C4-2B (cell line): ENCODE measurements around the gene MRPS6.

ENCODE experiments used
- H3K27ac ChIP-seq: fragments of 450-650 bp; 2 replicates; pipeline ENCODE4 v1.5.1; 2017
- ZFX ChIP-seq: fragments of 450-650 bp; IDR thresholded peaks from 2 replicates; pipeline ENCODE4 v1.6.1; 2017
- TF ChIP-seq, protein P1 (sequence below): fragments of 450-650 bp; conservative IDR thresholded peaks from 2 replicates; pipeline ENCODE4 v1.5.1; 2017; ENCODE audit warnings: mild to moderate bottlenecking

MRPS6 gene

DNA sequence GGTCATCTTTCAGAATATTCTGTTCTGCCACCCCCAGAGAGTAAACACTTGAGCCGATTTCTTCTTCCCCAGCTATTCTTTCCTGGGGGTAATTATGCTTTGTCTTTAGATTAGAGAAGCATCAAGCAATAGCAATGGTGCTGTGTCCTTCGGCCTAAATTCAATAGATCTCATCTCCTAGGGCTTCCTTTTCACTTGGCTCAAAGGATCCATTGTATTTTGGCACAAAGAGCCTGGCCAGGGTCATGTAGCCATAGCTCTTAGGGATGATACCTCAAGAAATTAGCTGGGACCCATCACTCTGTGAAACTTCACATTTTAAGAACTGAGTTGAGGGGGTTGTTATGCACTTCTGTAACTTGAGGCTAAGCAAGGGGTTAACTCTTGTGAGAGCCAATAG, 27.0 kb downstream of the MRPS6 start:
- H3K27ac ChIP-seq, result no peak overlapping the region
- TF ChIP-seq, protein P1, sequence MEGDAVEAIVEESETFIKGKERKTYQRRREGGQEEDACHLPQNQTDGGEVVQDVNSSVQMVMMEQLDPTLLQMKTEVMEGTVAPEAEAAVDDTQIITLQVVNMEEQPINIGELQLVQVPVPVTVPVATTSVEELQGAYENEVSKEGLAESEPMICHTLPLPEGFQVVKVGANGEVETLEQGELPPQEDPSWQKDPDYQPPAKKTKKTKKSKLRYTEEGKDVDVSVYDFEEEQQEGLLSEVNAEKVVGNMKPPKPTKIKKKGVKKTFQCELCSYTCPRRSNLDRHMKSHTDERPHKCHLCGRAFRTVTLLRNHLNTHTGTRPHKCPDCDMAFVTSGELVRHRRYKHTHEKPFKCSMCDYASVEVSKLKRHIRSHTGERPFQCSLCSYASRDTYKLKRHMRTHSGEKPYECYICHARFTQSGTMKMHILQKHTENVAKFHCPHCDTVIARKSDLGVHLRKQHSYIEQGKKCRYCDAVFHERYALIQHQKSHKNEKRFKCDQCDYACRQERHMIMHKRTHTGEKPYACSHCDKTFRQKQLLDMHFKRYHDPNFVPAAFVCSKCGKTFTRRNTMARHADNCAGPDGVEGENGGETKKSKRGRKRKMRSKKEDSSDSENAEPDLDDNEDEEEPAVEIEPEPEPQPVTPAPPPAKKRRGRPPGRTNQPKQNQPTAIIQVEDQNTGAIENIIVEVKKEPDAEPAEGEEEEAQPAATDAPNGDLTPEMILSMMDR, result no peak
- no peak for TF ChIP-seq ZFX

DNA sequence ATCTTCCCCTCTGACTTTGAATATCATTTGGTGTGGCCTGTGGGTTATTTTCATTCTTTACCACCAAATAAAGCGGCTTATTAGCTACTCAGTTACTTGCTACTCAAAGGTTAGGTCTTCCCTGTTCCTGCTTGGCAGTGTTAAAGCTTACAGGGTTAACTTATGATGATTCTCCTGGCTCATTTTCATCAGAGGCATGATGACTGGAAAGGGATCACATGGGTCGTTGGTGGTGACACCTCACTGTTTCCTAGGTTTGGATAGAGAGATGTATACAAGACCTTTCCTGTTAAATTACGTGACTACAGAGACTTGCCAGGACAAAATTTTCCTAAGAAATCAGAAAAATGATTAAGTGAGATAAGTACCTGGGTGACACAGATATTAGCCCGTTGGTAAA, 27.4 kb downstream of the MRPS6 start:
- TF ChIP-seq, protein P1, result no peak
- no peak for TF ChIP-seq ZFX
- no peak overlapping the region for H3K27ac ChIP-seq

DNA sequence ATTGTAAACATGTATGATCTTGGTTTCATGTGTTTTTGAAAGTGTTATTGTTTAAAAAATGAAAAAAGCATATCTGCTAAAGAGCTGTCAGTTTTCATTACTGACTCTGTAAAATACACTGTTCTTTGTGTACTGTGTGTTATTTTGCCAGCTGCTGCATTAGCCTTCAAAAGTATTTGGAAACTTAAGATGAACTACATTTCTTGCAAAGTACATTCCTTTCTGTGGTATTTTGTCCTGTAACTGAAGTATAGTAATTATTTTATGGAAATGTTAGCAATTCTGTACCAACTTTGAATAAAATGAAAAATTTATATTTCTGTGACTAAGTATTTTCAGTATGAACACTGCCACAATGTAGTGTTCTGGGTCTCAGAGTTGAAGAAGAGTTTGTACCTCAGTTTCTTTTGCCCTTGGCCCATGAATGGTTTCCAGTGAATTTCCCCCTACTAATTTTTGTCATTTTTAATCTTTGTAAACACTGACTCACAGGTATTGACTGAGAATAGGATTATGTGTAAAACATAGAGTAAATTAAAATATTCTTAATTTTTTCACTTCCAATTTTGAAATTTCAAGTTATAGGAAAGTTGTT, 32.7 kb downstream of the MRPS6 start:
- no peak overlapping the region for H3K27ac ChIP-seq
- TF ChIP-seq, protein P1, result no peak
- TF ChIP-seq ZFX, result no peak

DNA sequence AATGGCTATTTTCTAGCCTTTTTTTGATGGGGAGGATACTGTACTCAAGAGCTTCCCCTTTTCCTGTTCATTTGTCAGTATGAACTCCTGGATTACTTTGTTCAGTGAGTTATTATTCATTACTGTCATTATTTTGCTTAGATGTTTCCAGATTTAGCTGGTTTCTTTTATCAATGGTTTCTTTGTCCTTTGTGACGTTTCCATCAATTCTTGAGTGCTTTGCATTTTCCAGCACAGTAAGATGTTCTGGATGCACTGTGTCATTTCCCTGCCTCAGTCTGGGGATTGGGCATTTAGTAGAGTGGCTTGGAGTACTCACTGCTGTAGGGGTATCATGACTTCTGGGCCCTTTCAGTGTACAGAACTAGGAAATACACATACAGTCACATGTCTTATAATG, 34.2 kb downstream of the MRPS6 start:
- no peak for TF ChIP-seq ZFX
- TF ChIP-seq, protein P1, result no peak
- H3K27ac ChIP-seq, result no peak overlapping the region

DNA sequence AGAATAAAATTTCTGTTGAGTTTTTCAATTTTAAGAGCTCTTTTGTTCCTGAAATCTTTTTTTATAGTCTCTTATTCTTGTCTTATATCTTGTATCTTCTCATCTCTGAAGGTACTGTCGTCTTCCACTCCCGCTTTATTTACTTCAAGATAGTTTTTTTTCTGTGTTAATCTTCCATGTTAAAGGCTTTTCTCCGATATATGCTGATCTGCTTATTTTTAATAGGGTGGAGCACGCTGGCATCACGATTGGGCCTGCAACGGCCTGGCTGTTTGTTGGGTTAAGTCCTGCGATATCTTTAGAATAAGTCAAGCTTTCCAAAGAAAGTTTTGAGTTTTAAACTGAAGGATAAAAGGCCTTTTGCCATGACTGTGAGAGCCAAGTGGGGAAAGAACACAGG, 35.7 kb downstream of the MRPS6 start:
- H3K27ac ChIP-seq, result no peak overlapping the region
- no peak for TF ChIP-seq ZFX

DNA sequence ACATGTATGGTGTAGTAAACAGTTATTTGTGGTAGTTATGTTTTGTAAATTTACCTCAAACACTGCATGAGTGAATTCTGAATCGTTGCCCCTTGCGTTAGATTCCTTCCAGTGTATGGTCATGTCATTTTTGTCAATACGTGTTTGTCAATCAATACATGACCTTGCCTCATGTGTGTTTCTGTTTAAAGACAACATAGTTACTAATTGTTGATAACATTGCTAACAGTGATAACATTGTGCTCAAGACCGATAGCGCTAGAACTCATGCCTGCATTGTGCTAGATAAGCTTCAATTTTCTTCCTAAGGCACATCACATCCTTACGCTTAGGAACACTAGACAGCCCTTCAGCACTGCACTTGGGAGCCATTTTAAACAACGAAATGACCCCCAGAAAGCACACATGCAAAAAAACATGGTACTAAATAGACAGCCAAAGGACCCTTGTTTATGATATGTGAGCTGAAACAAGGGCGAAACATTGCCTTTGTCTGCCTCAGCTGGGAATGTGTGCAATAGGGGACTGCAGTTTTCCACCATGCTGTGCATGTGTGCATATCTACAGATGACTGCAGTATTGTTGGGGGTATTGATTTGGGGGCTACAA, 37.3 kb downstream of the MRPS6 start:
- TF ChIP-seq, protein P1, result no peak
- TF ChIP-seq ZFX, result no peak
- no peak overlapping the region for H3K27ac ChIP-seq

DNA sequence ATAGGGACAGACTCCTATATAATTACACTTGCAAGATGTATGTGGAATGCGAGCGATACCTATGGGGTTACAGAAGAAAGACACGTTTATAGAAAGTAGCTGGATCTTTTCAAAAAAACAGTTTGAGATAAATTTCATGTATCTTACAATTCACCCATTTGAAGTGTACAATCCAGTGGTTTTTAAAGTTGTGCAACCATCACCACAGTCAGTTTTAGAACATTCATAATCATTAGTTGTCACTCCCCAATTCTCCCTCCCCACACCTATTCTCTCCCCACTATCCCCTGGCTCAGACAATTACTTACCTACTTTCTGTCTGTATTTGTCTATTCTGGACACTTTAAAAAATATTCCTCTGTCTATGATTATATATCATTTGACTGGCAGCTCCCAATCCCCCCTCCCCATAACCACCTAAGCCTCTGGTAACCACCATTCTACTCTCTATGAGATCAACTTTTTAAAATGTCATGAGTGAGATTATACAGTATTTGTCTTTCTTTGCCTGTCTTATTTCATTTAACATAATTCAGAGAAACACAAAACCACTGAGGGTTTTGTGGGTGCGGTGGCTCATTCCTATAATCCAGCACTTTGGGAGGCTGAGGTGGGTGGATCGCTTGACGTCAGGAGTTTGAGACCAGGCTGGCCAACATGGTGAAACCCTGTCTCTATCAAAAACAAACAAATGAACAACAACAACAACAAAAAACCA, 39.1 kb downstream of the MRPS6 start:
- H3K27ac ChIP-seq, result no peak overlapping the region
- TF ChIP-seq, protein P1, result no peak
- TF ChIP-seq ZFX, result no peak

DNA sequence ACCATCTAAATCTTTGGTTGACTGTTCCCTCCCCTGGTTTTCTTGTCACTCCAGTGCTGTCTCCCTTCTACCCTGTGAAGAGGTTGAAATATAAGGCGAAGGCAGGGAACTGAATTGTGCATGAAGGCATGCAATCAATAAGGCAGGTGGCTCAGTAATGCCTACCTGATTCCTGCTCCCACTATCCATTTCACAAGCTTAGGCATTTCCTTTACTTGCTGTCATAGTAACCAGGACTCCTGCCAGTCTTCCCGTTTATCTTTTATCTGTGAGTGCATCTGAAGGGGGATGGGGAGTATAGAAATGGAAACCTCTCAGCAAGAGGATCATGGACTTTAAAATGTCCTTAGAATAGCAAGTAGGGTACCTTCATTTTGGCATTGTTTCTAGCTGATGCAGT, 40.5 kb downstream of the MRPS6 start:
- TF ChIP-seq, protein P1, result no peak
- TF ChIP-seq ZFX, result no peak
- no peak overlapping the region for H3K27ac ChIP-seq
